NCI-H748 (cell line): ENCODE data around the gene NTRK1.

Experiments used
- DNase-seq: peaks from one replicate; lab custom pipeline; 2025; ENCODE audit not compliant: unreplicated experiment; lab: John Stamatoyannopoulos, UW

Gene NTRK1

DNA sequence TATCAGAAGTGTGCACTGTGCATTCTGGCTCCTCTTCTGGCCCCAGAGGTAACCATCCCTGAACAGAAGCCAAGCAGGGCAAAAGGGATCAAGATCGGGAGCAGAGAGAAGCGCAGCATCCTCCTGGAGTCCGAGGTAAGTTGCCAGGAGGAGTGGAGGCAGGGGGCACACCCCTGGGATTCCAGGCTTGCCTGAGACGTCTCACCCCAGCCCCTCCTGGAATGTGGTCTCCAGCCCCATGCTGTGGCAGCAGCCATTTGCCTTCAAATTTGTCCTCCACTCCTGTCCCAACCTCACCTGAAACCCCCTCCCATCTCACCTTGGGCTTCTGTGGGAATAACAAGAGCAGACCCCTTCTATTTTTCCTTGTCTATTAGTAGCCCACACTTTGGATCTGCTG lies 69.8 kb downstream of the NTRK1 start:
- no peak for DNase-seq
